HEK293T (cell line): Measurements from ENCODE around the gene TRAF2.

ENCODE experiments used
- CTCF ChIA-PET: fragments of 350-600 bp; formaldehyde crosslinking; extraction: SDS; loops from one replicate; lab custom pipeline; 2021; ENCODE audit warnings: antibody characterized with exemption, inconsistent platforms; lab: Yijun Ruan, JAX
- POLR2A ChIA-PET: fragments of 350-600 bp; formaldehyde crosslinking; extraction: SDS; loops from one replicate; lab custom pipeline; 2020; ENCODE audit warnings: antibody characterized with exemption, inconsistent platforms; lab: Yijun Ruan, JAX
- DNase-seq: peaks from one replicate; pipeline ENCODE4 v3.0.0; 2012; ENCODE audit warnings: mixed read lengths; ENCODE audit errors: extremely low spot score
- ARNT ChIP-seq: fragments of 450-650 bp; IDR thresholded peaks from 2 replicates; pipeline ENCODE4 v1.6.1; 2017; ENCODE audit warnings: mild to moderate bottlenecking
- BHLHE40 ChIP-seq: fragments of 450-650 bp; IDR thresholded peaks from 2 replicates; pipeline ENCODE4 v1.6.1; 2016; ENCODE audit warnings: mild to moderate bottlenecking, moderate library complexity, borderline replicate concordance
- CTBP1 ChIP-seq: fragments of 450-650 bp; IDR thresholded peaks from 2 replicates; pipeline ENCODE4 v1.6.1; 2016; ENCODE audit warnings: borderline replicate concordance
- ELF4 ChIP-seq: fragments of 450-650 bp; IDR thresholded peaks from 2 replicates; pipeline ENCODE4 v1.6.1; 2017; ENCODE audit warnings: antibody characterized with exemption
- FOXA1 ChIP-seq: fragments of 450-650 bp; IDR thresholded peaks from 2 replicates; pipeline ENCODE4 v1.6.1; 2016; ENCODE audit warnings: mild to moderate bottlenecking
- FOXK2 ChIP-seq: fragments of 450-650 bp; IDR thresholded peaks from 2 replicates; pipeline ENCODE4 v1.6.1; 2016; ENCODE audit warnings: mild to moderate bottlenecking
- FOXM1 ChIP-seq: fragments of 450-650 bp; IDR thresholded peaks from 2 replicates; pipeline ENCODE4 v1.6.1; 2017; ENCODE audit warnings: mild to moderate bottlenecking, borderline replicate concordance
- HDGF ChIP-seq: fragments of 450-650 bp; IDR thresholded peaks from 2 replicates; pipeline ENCODE4 v1.6.1; 2017; ENCODE audit warnings: antibody characterized with exemption, borderline replicate concordance
- L3MBTL2 ChIP-seq: fragments of 450-650 bp; conservative IDR thresholded peaks from 2 replicates; pipeline ENCODE4 v1.6.1; 2016; ENCODE audit warnings: mild to moderate bottlenecking
- LEF1 ChIP-seq: fragments of 450-650 bp; IDR thresholded peaks from 2 replicates; pipeline ENCODE4 v1.6.1; 2017; ENCODE audit warnings: mild to moderate bottlenecking, borderline replicate concordance
- NFRKB ChIP-seq: fragments of 450-650 bp; IDR thresholded peaks from 2 replicates; pipeline ENCODE4 v1.6.1; 2016; ENCODE audit warnings: mild to moderate bottlenecking, moderate library complexity
- SP1 ChIP-seq: fragments of 450-650 bp; IDR thresholded peaks from 2 replicates; pipeline ENCODE4 v1.6.1; 2017
- SUZ12 ChIP-seq: fragments of 450-650 bp; IDR thresholded peaks from 2 replicates; pipeline ENCODE4 v1.6.1; 2016; ENCODE audit warnings: mild to moderate bottlenecking
- TARDBP ChIP-seq: fragments of 450-650 bp; IDR thresholded peaks from 2 replicates; pipeline ENCODE4 v1.6.1; 2016
- ZNF384 ChIP-seq: fragments of 450-650 bp; IDR thresholded peaks from 2 replicates; pipeline ENCODE4 v1.6.1; 2016
- TF ChIP-seq, protein P1 (sequence below): fragments of 450-650 bp; IDR thresholded peaks from 2 replicates; pipeline ENCODE4 v1.6.1; 2016

TRAF2 gene

GRCh38 chr9:136931611-136932130 lies 45.4 kb downstream of the TRAF2 start:
- no peak for DNase-seq
- POLR2A ChIA-PET = no interaction called here
- TF ChIP-seq ELF4 (no peak), FOXA1 (no peak), BHLHE40 (no peak), NFRKB (no peak), HDGF (no peak), CTBP1 (no peak), ARNT (no peak), ZNF384 (no peak), TARDBP (no peak), SUZ12 (no peak), FOXM1 (no peak), SP1 (no peak), L3MBTL2 (no peak)
- TF ChIP-seq, protein P1, sequence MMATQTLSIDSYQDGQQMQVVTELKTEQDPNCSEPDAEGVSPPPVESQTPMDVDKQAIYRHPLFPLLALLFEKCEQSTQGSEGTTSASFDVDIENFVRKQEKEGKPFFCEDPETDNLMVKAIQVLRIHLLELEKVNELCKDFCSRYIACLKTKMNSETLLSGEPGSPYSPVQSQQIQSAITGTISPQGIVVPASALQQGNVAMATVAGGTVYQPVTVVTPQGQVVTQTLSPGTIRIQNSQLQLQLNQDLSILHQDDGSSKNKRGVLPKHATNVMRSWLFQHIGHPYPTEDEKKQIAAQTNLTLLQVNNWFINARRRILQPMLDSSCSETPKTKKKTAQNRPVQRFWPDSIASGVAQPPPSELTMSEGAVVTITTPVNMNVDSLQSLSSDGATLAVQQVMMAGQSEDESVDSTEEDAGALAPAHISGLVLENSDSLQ = no peak
- CTCF ChIA-PET = no interaction called here

GRCh38 chr9:136934277-136934676 lies 48.0 kb downstream of the TRAF2 start:
- ChIA-PET POLR2A (no interaction called here), CTCF (no interaction called here)
- no peak for TF ChIP-seq FOXM1
- TF ChIP-seq ZNF384 = no peak
- no peak for TF ChIP-seq BHLHE40
- TF ChIP-seq FOXK2 = no peak
- TF ChIP-seq, protein P1 = no peak
- no peak for TF ChIP-seq L3MBTL2
- TF ChIP-seq TARDBP = no peak
- no peak for TF ChIP-seq NFRKB
- no peak for TF ChIP-seq FOXA1
- no peak for TF ChIP-seq ARNT
- no peak for TF ChIP-seq ELF4
- TF ChIP-seq CTBP1 = no peak
- DNase-seq = no peak

GRCh38 chr9:136935651-136936050 lies 49.3 kb downstream of the TRAF2 start:
- TF ChIP-seq L3MBTL2 (no peak), ELF4 (no peak), FOXK2 (no peak), ARNT (no peak), ZNF384 (no peak), SUZ12 (no peak), BHLHE40 (no peak), CTBP1 (no peak)
- CTCF ChIA-PET = no interaction called here
- POLR2A ChIA-PET = no interaction called here
- no peak for DNase-seq

DNA sequence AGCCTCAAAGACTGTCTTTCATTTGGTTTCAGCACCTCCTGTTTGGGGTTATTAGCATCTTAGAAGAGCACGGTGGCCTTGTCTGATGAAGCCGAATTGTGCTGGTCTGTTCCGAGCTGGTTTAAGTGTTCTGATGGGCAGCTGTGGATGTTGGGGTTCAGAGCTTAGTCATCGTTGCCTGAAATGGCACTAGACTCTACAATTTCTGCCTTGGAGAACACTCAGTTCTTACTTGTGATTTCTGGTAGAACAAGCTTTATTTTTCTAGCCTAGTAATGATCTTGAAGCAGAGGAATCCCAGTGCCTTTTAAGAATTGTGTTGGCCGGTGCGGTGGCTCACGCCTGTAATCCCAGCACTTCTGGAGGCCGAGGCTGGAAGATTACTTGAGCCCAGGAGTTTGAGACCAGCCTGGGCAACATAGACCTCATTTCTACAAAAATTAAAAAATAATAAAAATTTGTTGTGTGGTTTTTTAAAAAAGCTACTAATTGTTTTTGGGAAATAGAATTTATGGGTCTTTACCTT lies 50.4 kb downstream of the TRAF2 start:
- ChIA-PET POLR2A (no interaction called here), CTCF (no interaction called here)

GRCh38 chr9:136937186-136938001 lies 51.1 kb downstream of the TRAF2 start:
- no peak for DNase-seq
- POLR2A ChIA-PET = no interaction called here
- TF ChIP-seq SUZ12 (no peak), FOXA1 (no peak), ZNF384 (no peak), BHLHE40 (no peak), SP1 (no peak), NFRKB (no peak), ELF4 (no peak), TARDBP (no peak), FOXK2 (no peak), ARNT (no peak), CTBP1 (no peak), LEF1 (no peak)
- TF ChIP-seq, protein P1 = no peak
- CTCF ChIA-PET = no interaction called here

More for the DNA sequence above, 50.4 kb downstream of the TRAF2 start:
- DNase-seq = no peak
- TF ChIP-seq SP1 = no peak
- TF ChIP-seq FOXA1 = no peak
- no peak for TF ChIP-seq TARDBP
- TF ChIP-seq HDGF = no peak
- TF ChIP-seq FOXM1 = no peak
- no peak for TF ChIP-seq NFRKB

- DNase-seq = no peak
- ChIA-PET CTCF (interaction anchor here (0.8 kb wide), 1 partner anchor 8 kb away, joined by 3 read pairs; no protein-coding TSS in a partner anchor), POLR2A (interaction anchor here (0.9 kb wide), 1 partner anchor 8 kb away, joined by 3 read pairs; no protein-coding TSS in a partner anchor)
- TF ChIP-seq ARNT (no peak), LEF1 (no peak), HDGF (no peak), TARDBP (no peak), SP1 (no peak)
These were observed 53.2 kb downstream of the TRAF2 start for GRCh38 chr9:136939431-136939995.
